ENCODE results near the gene CNTN1.
A peak's percentile ranks its signal among the peaks of the same experiment; 100 is the strongest.

The CNTN1 gene

GRCh38 chr12:40942326-40942725 is 250.1 kb downstream of the CNTN1 start:
- TF ChIP-seq CTCF (conservative IDR thresholded peaks at IDR 0.05; ENCODE audit: low read depth, low read length): no peak
- H3K4me3 ChIP-seq (ENCODE audit: low read depth, low read length): no peak overlapping the region
- DNase-seq (ENCODE audit: low read depth): peak; percentile 41

- TF ChIP-seq CTCF (conservative IDR thresholded peaks at IDR 0.05; ENCODE audit: low read depth, low read length): no peak
- DNase-seq (ENCODE audit: low read depth): no peak
- H3K4me3 ChIP-seq (ENCODE audit: low read depth, low read length): no peak overlapping the region
These were observed 253.5 kb downstream of the CNTN1 start for GRCh38 chr12:40945772-40946171.

- peak; percentile 58 for DNase-seq (ENCODE audit: low read depth)
- no peak overlapping the region for H3K4me3 ChIP-seq (ENCODE audit: low read depth, low read length)
- TF ChIP-seq CTCF (conservative IDR thresholded peaks at IDR 0.05; ENCODE audit: low read depth, low read length): peak; percentile 54
These were observed 254.5 kb downstream of the CNTN1 start for GRCh38 chr12:40946612-40947194.

GRCh38 chr12:40947797-40948196 is 255.6 kb downstream of the CNTN1 start:
- TF ChIP-seq CTCF (conservative IDR thresholded peaks at IDR 0.05; ENCODE audit: low read depth, low read length): no peak
- no peak for DNase-seq (ENCODE audit: low read depth)
- no peak overlapping the region for H3K4me3 ChIP-seq (ENCODE audit: low read depth, low read length)

GRCh38 chr12:40953076-40953475 is 260.8 kb downstream of the CNTN1 start:
- no peak for TF ChIP-seq CTCF (conservative IDR thresholded peaks at IDR 0.05; ENCODE audit: low read depth, low read length)
- peak; percentile 15 for DNase-seq (ENCODE audit: low read depth)
- H3K4me3 ChIP-seq (ENCODE audit: low read depth, low read length): no peak overlapping the region

- TF ChIP-seq CTCF (conservative IDR thresholded peaks at IDR 0.05; ENCODE audit: low read depth, low read length): no peak
- no peak for DNase-seq (ENCODE audit: low read depth)
- H3K4me3 ChIP-seq (ENCODE audit: low read depth, low read length): no peak overlapping the region
These were observed 265.2 kb downstream of the CNTN1 start for GRCh38 chr12:40957417-40957816.

- TF ChIP-seq CTCF (conservative IDR thresholded peaks at IDR 0.05; ENCODE audit: low read depth, low read length): no peak
- no peak overlapping the region for H3K4me3 ChIP-seq (ENCODE audit: low read depth, low read length)
- peak; percentile 25 for DNase-seq (ENCODE audit: low read depth)
These were observed 266.8 kb downstream of the CNTN1 start for GRCh38 chr12:40959041-40959440.
